Erythroblast (primary cell): ENCODE data around the gene SLC11A1.

Experiments used
- DNase-seq, 2 experiments: peaks; one replicate each; lab custom pipeline; 2025; lab: John Stamatoyannopoulos, UW
- GATA1 ChIP-seq: IDR thresholded peaks from 2 replicates; pipeline ENCODE4 v1.6.1; 2011; ENCODE audit warnings: low read depth, mild to moderate bottlenecking, control low read depth, low read length, moderate library complexity
- POLR2A ChIP-seq: IDR thresholded peaks from 2 replicates; pipeline ENCODE4 v1.6.1; 2011; ENCODE audit warnings: mild to moderate bottlenecking, low read length

SLC11A1 gene

GRCh38 chr2:218400930-218401881 is 19.1 kb downstream of the SLC11A1 start:
- peak; percentile 43 to 57 for DNase-seq
- TF ChIP-seq POLR2A (peak; percentile 17), GATA1 (no peak)

GRCh38 chr2:218401890-218402289 is 19.8 kb downstream of the SLC11A1 start:
- TF ChIP-seq POLR2A (no peak), GATA1 (no peak)

GRCh38 chr2:218402491-218402901 is 20.4 kb downstream of the SLC11A1 start:
- TF ChIP-seq POLR2A (no peak), GATA1 (no peak)
- DNase-seq = no peak

More at GRCh38 chr2:218401890-218402289, 19.8 kb downstream of the SLC11A1 start:
- no peak for DNase-seq

- no peak for DNase-seq
- TF ChIP-seq GATA1 = no peak
- no peak for TF ChIP-seq POLR2A
Observed at GRCh38 chr2:218402911-218403411, 20.9 kb downstream of the SLC11A1 start.

- no peak for DNase-seq
- TF ChIP-seq POLR2A (no peak), GATA1 (no peak)
Observed at GRCh38 chr2:218403810-218404209, 21.7 kb downstream of the SLC11A1 start.

GRCh38 chr2:218404351-218405085 is 22.4 kb downstream of the SLC11A1 start:
- DNase-seq = no peak
- no peak for TF ChIP-seq GATA1
- no peak for TF ChIP-seq POLR2A

GRCh38 chr2:218405086-218405745 is 23.1 kb downstream of the SLC11A1 start:
- no peak for DNase-seq

GRCh38 chr2:218405746-218406208 is 23.7 kb downstream of the SLC11A1 start:
- TF ChIP-seq GATA1 (no peak), POLR2A (no peak)
- DNase-seq = peak in 1 of 2 experiments; percentile 60

More at GRCh38 chr2:218405086-218405745, 23.1 kb downstream of the SLC11A1 start:
- TF ChIP-seq GATA1 (no peak), POLR2A (no peak)

- TF ChIP-seq GATA1 (no peak), POLR2A (peak; percentile 57)
- DNase-seq = peak; percentile 96 to 98
Observed at GRCh38 chr2:218406209-218406948, 24.3 kb downstream of the SLC11A1 start.

GRCh38 chr2:218406949-218407618 is 25.0 kb downstream of the SLC11A1 start:
- TF ChIP-seq POLR2A (peak; percentile 89), GATA1 (no peak)
- peak; percentile 81 to 86 for DNase-seq

GRCh38 chr2:218407717-218408116 is 25.6 kb downstream of the SLC11A1 start:
- no peak for DNase-seq
- TF ChIP-seq GATA1 (no peak), POLR2A (no peak)

- DNase-seq = no peak
- TF ChIP-seq GATA1 (no peak), POLR2A (no peak)
Observed at GRCh38 chr2:218418321-218418716, 36.2 kb downstream of the SLC11A1 start.
